HG02798 (cell line): ENCODE results near the gene BMP3.

ENCODE experiments used
- ATAC-seq: cut with Tn5 transposase; IDR thresholded peaks from one replicate; pipeline ENCODE4 v1.9.1; 2021; ENCODE audit warnings: mild to moderate bottlenecking; ENCODE audit not compliant: unreplicated experiment, poor library complexity

BMP3 gene

GRCh38 chr4:81040012-81040659 lies 9.6 kb downstream of the BMP3 start:
- peak; percentile 64 for ATAC-seq

- no peak for ATAC-seq
Observed at GRCh38 chr4:81042578-81043365, 12.3 kb downstream of the BMP3 start.

GRCh38 chr4:81049330-81049729 lies 18.8 kb downstream of the BMP3 start:
- no peak for ATAC-seq

GRCh38 chr4:81049907-81050306 lies 19.4 kb downstream of the BMP3 start:
- no peak for ATAC-seq

- ATAC-seq, result peak; percentile 95
Observed at GRCh38 chr4:81052119-81053068, 21.9 kb downstream of the BMP3 start.

- no peak for ATAC-seq
Observed at GRCh38 chr4:81058621-81059020, 28.1 kb downstream of the BMP3 start.

GRCh38 chr4:81060587-81061343 lies 30.3 kb downstream of the BMP3 start:
- ATAC-seq, result no peak

GRCh38 chr4:81061344-81061730 lies 30.8 kb downstream of the BMP3 start:
- ATAC-seq, result no peak

GRCh38 chr4:81062001-81062400 lies 31.5 kb downstream of the BMP3 start:
- no peak for ATAC-seq

GRCh38 chr4:81065446-81065845 lies 34.9 kb downstream of the BMP3 start:
- ATAC-seq, result no peak

GRCh38 chr4:81069706-81070331 lies 39.3 kb downstream of the BMP3 start:
- peak; percentile 99 for ATAC-seq

GRCh38 chr4:81071013-81071412 lies 40.5 kb downstream of the BMP3 start:
- no peak for ATAC-seq

GRCh38 chr4:81081156-81081555 lies 50.6 kb downstream of the BMP3 start:
- no peak for ATAC-seq

GRCh38 chr4:81084029-81084428 lies 53.5 kb downstream of the BMP3 start:
- ATAC-seq, result no peak

GRCh38 chr4:81084634-81085033 lies 54.1 kb downstream of the BMP3 start:
- ATAC-seq, result no peak

GRCh38 chr4:81085291-81085690 lies 54.8 kb downstream of the BMP3 start:
- no peak for ATAC-seq

GRCh38 chr4:81085979-81086378 lies 55.5 kb downstream of the BMP3 start:
- ATAC-seq, result no peak

GRCh38 chr4:81093720-81094401 lies 63.4 kb downstream of the BMP3 start:
- ATAC-seq, result no peak

GRCh38 chr4:81095389-81095788 lies 64.9 kb downstream of the BMP3 start:
- no peak for ATAC-seq
